SK-N-SH (cell line): ENCODE data around the gene FSIP1. TPM values are rescaled to one million over a fixed set of nuclear protein-coding genes. Genes with fewer than 3 reads are reported as not detected.

Source experiments
- CTCF ChIA-PET: fragments of 300-600, 350-600 bp; formaldehyde crosslinking; extraction: SDS; loops from one replicate; lab custom pipeline; 2021; lab: Yijun Ruan, JAX
- POLR2A ChIA-PET: fragments of 350-600 bp; sonication (Branson Sonifier 250); formaldehyde crosslinking; extraction: SDS; loops from one replicate; lab custom pipeline; 2020; ENCODE audit warnings: antibody characterized with exemption, inconsistent platforms; lab: Yijun Ruan, JAX
- DNase-seq: peaks from one replicate; pipeline ENCODE4 v3.0.0; 2012
- H2AFZ ChIP-seq: fragments of 200-600 bp; sonication (generic); 2 replicates; pipeline ENCODE4 v1.8.1; 2016; ENCODE audit warnings: antibody characterized with exemption, mild to moderate bottlenecking, low read depth
- H3F3A ChIP-seq: fragments of 200-600 bp; sonication (generic); replicated peaks from 2 replicates; pipeline ENCODE3; 2016; ENCODE audit warnings: antibody characterized with exemption, mild to moderate bottlenecking; ENCODE audit not compliant: insufficient read depth
- H3K27ac ChIP-seq, 2 experiments: fragments of 200-500 bp in 1 of 2; fragments of 200-600 bp in 1 of 2; sonication (Bioruptor generic) in 1 of 2; sonication (generic), shearing (Covaris generic) in 1 of 2; 2 replicates each; pipeline versions ENCODE4 v1.5.1 to v1.6.1; 2014 to 2016; ENCODE audit warnings: low read depth in 2 of 2, inconsistent platforms in 1 of 2, low read length in 1 of 2, mild to moderate bottlenecking in 1 of 2, mixed read lengths in 1 of 2
- H3K27me3 ChIP-seq: fragments of 200-600 bp; sonication (generic), shearing (Covaris generic); 2 replicates; pipeline ENCODE4 v1.6.1; 2016; ENCODE audit warnings: mixed run types; ENCODE audit not compliant: insufficient read depth
- H3K36me3 ChIP-seq, 2 experiments: fragments of 200-500 bp in 1 of 2; fragments of 200-600 bp in 1 of 2; sonication (Bioruptor generic) in 1 of 2; sonication (generic) in 1 of 2; replicated peaks in 1 of 2; 2 replicates each; pipeline versions ENCODE3 to v1.5.1; 2014 to 2016; ENCODE audit warnings: low read length in 1 of 2, mild to moderate bottlenecking in 1 of 2; ENCODE audit not compliant: insufficient read depth in 2 of 2, control insufficient read depth in 1 of 2
- H3K4me1 ChIP-seq, 2 experiments: fragments of 200-500 bp in 1 of 2; fragments of 200-600 bp in 1 of 2; sonication (Bioruptor generic) in 1 of 2; sonication (generic), shearing (Covaris generic) in 1 of 2; 2 replicates each; pipeline versions ENCODE4 v1.5.1 to v1.6.1; 2014 to 2016; ENCODE audit warnings: low read depth in 1 of 2, low read length in 1 of 2, mixed run types in 1 of 2; ENCODE audit not compliant: insufficient read depth in 2 of 2, control insufficient read depth in 1 of 2
- H3K4me2 ChIP-seq: fragments of 200-600 bp; sonication (generic), shearing (Covaris generic); 2 replicates; pipeline ENCODE4 v1.6.1; 2017; ENCODE audit warnings: mixed run types
- H3K4me3 ChIP-seq, 2 experiments: fragments of 200-500 bp in 1 of 2; fragments of 200-600 bp in 1 of 2; sonication (Bioruptor generic) in 1 of 2; sonication (generic), shearing (Covaris generic) in 1 of 2; 2 replicates each; pipeline versions ENCODE4 v1.5.1 to v1.8.1; 2014 to 2016; ENCODE audit warnings: low read depth in 2 of 2, inconsistent platforms in 1 of 2, low read length in 1 of 2, mild to moderate bottlenecking in 1 of 2, mixed read lengths in 1 of 2, moderate library complexity in 1 of 2
- H3K79me2 ChIP-seq: fragments of 200-600 bp; sonication (generic); 2 replicates; pipeline ENCODE4 v1.8.1; 2017; ENCODE audit warnings: mild to moderate bottlenecking; ENCODE audit not compliant: insufficient read depth
- H3K9ac ChIP-seq: fragments of 200-600 bp; sonication (generic); 2 replicates; pipeline ENCODE4 v1.6.1; 2017; ENCODE audit warnings: mixed run types
- H3K9me2 ChIP-seq: fragments of 200-600 bp; sonication (generic); 2 replicates; pipeline ENCODE4 v1.6.1; 2017; ENCODE audit warnings: mixed run types
- H3K9me3 ChIP-seq: fragments of 200-600 bp; sonication (generic); 2 replicates; pipeline ENCODE4 v1.6.1; 2017; ENCODE audit warnings: mixed run types, mild to moderate bottlenecking, moderate library complexity
- H4K20me1 ChIP-seq: fragments of 200-600 bp; sonication (generic); 2 replicates; pipeline ENCODE4 v1.6.1; 2017; ENCODE audit warnings: mild to moderate bottlenecking, mixed run types; ENCODE audit not compliant: insufficient read depth
- CHD2 ChIP-seq: fragments of 150-350 bp; IDR thresholded peaks from 2 replicates; pipeline ENCODE4 v1.6.1; 2018; ENCODE audit warnings: low read length; ENCODE audit not compliant: partially characterized antibody
- CTCF ChIP-seq: fragments of 200-600 bp; sonication (generic); IDR thresholded peaks from 2 replicates; pipeline ENCODE4 v1.6.1; 2017; ENCODE audit warnings: antibody characterized with exemption, mild to moderate bottlenecking, moderate library complexity
- FOXJ3 ChIP-seq: sonication (generic); formaldehyde crosslinking; IDR thresholded peaks from 2 replicates; pipeline ENCODE4 v1.5.1; 2020; ENCODE audit warnings: mild to moderate bottlenecking, missing genetic modification reagents
- FOXM1 ChIP-seq: IDR thresholded peaks from 2 replicates; pipeline ENCODE4 v1.4.0; 2012; ENCODE audit warnings: low read depth, mild to moderate bottlenecking
- GABPA ChIP-seq: IDR thresholded peaks from 2 replicates; pipeline ENCODE4 v1.4.0; 2012; ENCODE audit warnings: low read depth, mild to moderate bottlenecking
- GATA2 ChIP-seq: sonication (generic); formaldehyde crosslinking; IDR thresholded peaks from 2 replicates; pipeline ENCODE4 v1.5.0; 2020; ENCODE audit warnings: mild to moderate bottlenecking, missing genetic modification reagents
- IRF3 ChIP-seq: fragments of 150-350 bp; IDR thresholded peaks from 2 replicates; pipeline ENCODE4 v1.6.1; 2016; ENCODE audit warnings: mild to moderate bottlenecking, low read depth, low read length
- JUND ChIP-seq: IDR thresholded peaks from 2 replicates; pipeline ENCODE4 v1.4.0; 2012
- MAX ChIP-seq: IDR thresholded peaks from 2 replicates; pipeline ENCODE4 v1.4.0; 2012; ENCODE audit warnings: low read depth
- MEF2A ChIP-seq: IDR thresholded peaks from 2 replicates; pipeline ENCODE4 v1.4.0; 2012; ENCODE audit warnings: low read depth, borderline replicate concordance
- MXI1 ChIP-seq: IDR thresholded peaks from 2 replicates; pipeline ENCODE4 v1.6.1; 2012; ENCODE audit warnings: mild to moderate bottlenecking, low read depth, low read length, improper control_type of control experiment
- NRF1 ChIP-seq: IDR thresholded peaks from 2 replicates; pipeline ENCODE4 v1.6.1; 2012; ENCODE audit warnings: low read depth, mild to moderate bottlenecking, low read length
- PBX3 ChIP-seq: IDR thresholded peaks from 2 replicates; pipeline ENCODE4; 2012
- POLR2AphosphoS5 ChIP-seq: IDR thresholded peaks from 2 replicates; pipeline ENCODE4 v1.6.1; 2012; ENCODE audit warnings: low read depth, low read length
- RXRA ChIP-seq: IDR thresholded peaks from 2 replicates; pipeline ENCODE4 v1.4.0; 2012; ENCODE audit warnings: low read depth, mild to moderate bottlenecking, borderline replicate concordance
- SIN3A ChIP-seq: IDR thresholded peaks from 2 replicates; pipeline ENCODE4 v1.6.1; 2012; ENCODE audit warnings: low read depth, mild to moderate bottlenecking, low read length, moderate library complexity, borderline replicate concordance
- TAF1 ChIP-seq: IDR thresholded peaks from 2 replicates; pipeline ENCODE4 v1.6.1; 2012; ENCODE audit warnings: low read depth, mild to moderate bottlenecking, low read length, moderate library complexity, borderline replicate concordance
- TEAD4 ChIP-seq: IDR thresholded peaks from 2 replicates; pipeline ENCODE4 v1.4.0; 2012; ENCODE audit warnings: mild to moderate bottlenecking, borderline replicate concordance; ENCODE audit not compliant: insufficient read depth
- ZBTB33 ChIP-seq: IDR thresholded peaks from 2 replicates; pipeline ENCODE4 v1.4.0; 2012; ENCODE audit warnings: low read depth, borderline replicate concordance
- WGBS: methylation state at CpG from one replicate; pipeline ENCODE4 v1.1.6; 2017; ENCODE audit warnings: low lambda C conversion rate; 5-methylcytosine and 5-hydroxymethylcytosine counted together
- polyA plus RNA-seq, 3 experiments: library from polyadenylated mRNA; depleted of rRNA; stranded (reverse); fragments of >200 nt; gene quantifications; 2 replicates each; pipeline ENCODE4 v1.2.3, GENCODE V29; 2012
- TF ChIP-seq, protein P1 (sequence below): fragments of 150-350 bp; IDR thresholded peaks from 2 replicates; pipeline ENCODE4 v1.6.1; 2017; ENCODE audit warnings: antibody characterized with exemption, low read length, low read depth, borderline replicate concordance

Gene FSIP1
- polyA plus RNA-seq, 1 of the 3 experiments (the other 2 are of a cell fraction): 0.43 TPM

- no peak for DNase-seq
- ChIA-PET POLR2A (no interaction called here), CTCF (interaction anchor here (2.6 to 4.5 kb wide), 3 partner anchors 23 to 956 kb away, joined by 9 to 21 read pairs (median 16); no protein-coding TSS in a partner anchor)
- Histone ChIP-seq H3K79me2 (no peaks in the 10 kb centered on the region), H3K4me1 (peaks cover 0 to 22% of the 10 kb centered on the region in 2 experiments; a peak in 3 of 4 replicates), H3K27me3 (no peaks in the 10 kb centered on the region), H2AFZ (no peak overlapping the region), H3F3A (peaks cover 25% of the 10 kb centered on the region), H4K20me1 (no peaks in the 10 kb centered on the region), H3K27ac (no peak overlapping the region), H3K9ac (no peak overlapping the region), H3K4me2 (no peak overlapping the region), H3K9me3 (0 out of 2 replicates have a peak, but pooled peaks cover 2% of the 10 kb centered on the region), H3K9me2 (no peaks in the 10 kb centered on the region), H3K4me3 (no peak overlapping the region), H3K36me3 (no peaks in the 10 kb centered on the region)
- WGBS: 95% methylated on average over 2 of the region's 2 CpGs
- TF ChIP-seq MAX: no peak
- no peak for TF ChIP-seq GABPA
- no peak for TF ChIP-seq CTCF
- no peak for TF ChIP-seq JUND
- TF ChIP-seq FOXJ3 (CRISPR knock-in tag): no peak
- no peak for TF ChIP-seq MEF2A
- TF ChIP-seq, protein P1, sequence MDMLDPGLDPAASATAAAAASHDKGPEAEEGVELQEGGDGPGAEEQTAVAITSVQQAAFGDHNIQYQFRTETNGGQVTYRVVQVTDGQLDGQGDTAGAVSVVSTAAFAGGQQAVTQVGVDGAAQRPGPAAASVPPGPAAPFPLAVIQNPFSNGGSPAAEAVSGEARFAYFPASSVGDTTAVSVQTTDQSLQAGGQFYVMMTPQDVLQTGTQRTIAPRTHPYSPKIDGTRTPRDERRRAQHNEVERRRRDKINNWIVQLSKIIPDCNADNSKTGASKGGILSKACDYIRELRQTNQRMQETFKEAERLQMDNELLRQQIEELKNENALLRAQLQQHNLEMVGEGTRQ: no peak
- no peak for TF ChIP-seq PBX3
- no peak for TF ChIP-seq ZBTB33
- TF ChIP-seq SIN3A: no peak
- no peak for TF ChIP-seq FOXM1
- TF ChIP-seq TAF1: no peak
- TF ChIP-seq POLR2AphosphoS5: no peak
- no peak for TF ChIP-seq NRF1
- TF ChIP-seq GATA2: no peak
- no peak for TF ChIP-seq MXI1
- no peak for TF ChIP-seq CHD2
- TF ChIP-seq TEAD4: no peak
- TF ChIP-seq IRF3: no peak
- no peak for TF ChIP-seq RXRA
These were observed 118.9 kb downstream of the FSIP1 start for GRCh38 chr15:39663704-39664250.
